Coronary artery (tissue), 2 donors: ENCODE data around the gene NUDT1.

Experiments
- DNase-seq: peaks from one replicate; pipeline ENCODE4 v3.0.0-alpha.2; 2017; ENCODE audit warnings: low spot score
- H3K27ac ChIP-seq, 2 donors: fragments of 200-600 bp; sonication (generic); one replicate each; pipeline ENCODE4 v1.5.1; 2016 to 2019
- H3K4me3 ChIP-seq: fragments of 200-600 bp; sonication (generic); 2 replicates; pipeline ENCODE4 v1.5.1; 2016; ENCODE audit warnings: mild to moderate bottlenecking, moderate library complexity
- CTCF ChIP-seq: fragments of 200-600 bp; sonication (generic); IDR thresholded peaks from one replicate; pipeline ENCODE4 v1.5.1; 2019; ENCODE audit warnings: antibody characterized with exemption

NUDT1 gene

DNA sequence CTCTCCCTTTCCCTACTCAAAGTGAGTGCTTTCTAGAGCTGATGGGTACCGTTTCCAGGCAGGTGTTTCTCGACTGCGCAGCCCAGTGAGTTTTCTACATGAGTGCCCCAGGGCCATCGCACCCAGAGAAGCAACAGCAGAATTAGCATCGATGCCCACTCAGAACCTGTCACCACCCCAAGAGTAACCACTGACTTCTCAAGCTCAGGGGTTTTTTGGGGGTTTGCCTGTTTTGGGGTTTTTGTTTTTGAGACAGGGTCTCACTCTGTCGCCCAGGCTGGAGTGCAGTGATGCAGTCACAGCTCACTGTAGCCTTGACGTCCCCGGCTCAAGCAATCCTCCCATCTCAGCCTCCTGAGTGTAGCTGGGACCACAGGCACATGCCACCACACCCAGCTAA lies 46.5 kb downstream of the NUDT1 start:
- DNase-seq, result no peak
- Histone ChIP-seq H3K4me3 (no peak overlapping the region), H3K27ac (no peak overlapping the region)
- TF ChIP-seq CTCF, result no peak

DNA sequence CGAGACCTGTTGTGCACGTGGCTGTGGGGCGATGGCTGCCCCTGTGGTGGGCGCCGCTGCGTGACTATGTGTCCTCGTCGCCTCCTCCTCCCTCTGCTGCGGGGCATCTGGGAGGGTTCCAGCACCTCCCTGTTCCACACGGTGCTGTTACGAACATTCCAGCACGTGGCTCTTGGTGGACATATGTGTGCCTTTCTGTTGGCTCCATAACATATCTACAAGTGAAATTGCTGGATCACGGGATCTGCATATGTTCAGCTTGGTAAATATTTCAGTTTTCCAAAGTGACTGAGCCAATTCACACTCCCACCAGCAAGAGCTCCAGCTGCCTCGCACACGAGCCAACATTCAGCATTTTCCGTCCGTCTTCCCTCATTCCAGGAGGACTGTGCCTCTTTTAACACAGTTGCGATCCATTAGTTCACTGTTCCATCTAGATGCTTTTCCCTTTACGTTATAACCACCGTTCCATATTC lies 47.1 kb downstream of the NUDT1 start:
- Histone ChIP-seq H3K27ac (no peak overlapping the region), H3K4me3 (no peak overlapping the region)
- no peak for DNase-seq
- TF ChIP-seq CTCF, result no peak

DNA sequence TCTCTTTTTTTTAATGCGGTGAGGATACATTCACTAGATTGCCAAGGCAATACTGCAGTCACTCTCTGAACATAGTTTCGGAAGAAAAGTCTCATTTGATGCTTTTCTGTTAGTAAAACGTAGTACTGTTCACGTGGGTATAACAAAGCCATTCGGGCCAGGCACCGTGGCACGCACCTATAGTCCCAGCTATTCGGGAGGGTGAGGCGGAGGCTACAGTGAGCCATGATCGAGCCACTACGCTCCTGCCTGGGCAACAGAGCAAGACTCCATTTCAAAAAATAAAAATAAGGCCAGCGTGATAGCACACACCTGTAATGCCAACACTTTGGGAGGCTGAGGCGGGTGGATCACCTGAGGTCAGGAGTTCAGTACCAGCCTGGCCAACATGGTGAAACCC lies 47.6 kb downstream of the NUDT1 start:
- no peak for TF ChIP-seq CTCF
- no peak for DNase-seq
- Histone ChIP-seq H3K4me3 (no peak overlapping the region), H3K27ac (no peak overlapping the region)

- Histone ChIP-seq H3K27ac (no peak overlapping the region), H3K4me3 (no peak overlapping the region)
- DNase-seq, result no peak
- TF ChIP-seq CTCF, result no peak
Measured at GRCh38 chr7:2290877-2291276, 48.9 kb downstream of the NUDT1 start.

DNA sequence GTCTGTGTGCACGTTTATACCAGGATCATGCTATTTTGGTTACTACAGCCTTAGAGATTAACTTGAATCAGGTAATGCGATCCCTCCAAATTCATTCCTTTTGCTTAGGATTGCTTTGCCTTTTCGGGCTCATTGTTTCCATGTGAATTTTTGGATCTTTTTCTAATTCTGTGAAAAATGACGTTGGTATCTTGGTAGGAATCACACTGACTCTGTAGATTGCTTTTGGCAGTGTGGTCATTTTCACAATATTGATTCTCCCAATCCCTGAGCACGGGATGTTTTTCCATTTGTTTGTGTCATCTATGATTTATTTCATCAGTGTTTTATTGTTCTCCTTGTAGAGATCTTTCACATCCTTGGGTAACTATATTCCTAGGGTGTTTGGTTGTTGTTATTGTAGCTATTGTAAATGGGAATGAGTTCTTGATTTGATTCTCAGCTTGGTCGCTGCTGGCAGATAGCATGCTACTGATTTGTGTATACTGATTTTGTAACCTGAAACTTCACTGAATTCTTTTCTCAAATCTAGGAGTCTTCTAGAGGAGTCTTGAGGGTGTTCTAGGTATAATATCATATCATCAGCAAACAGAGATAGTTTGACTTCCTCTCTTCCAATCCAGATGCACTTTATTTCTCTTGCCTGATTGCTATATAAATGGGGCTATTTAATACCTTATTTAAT lies 54.1 kb downstream of the NUDT1 start:
- DNase-seq, result no peak
- Histone ChIP-seq H3K27ac (no peak overlapping the region), H3K4me3 (no peak overlapping the region)
- TF ChIP-seq CTCF, result no peak

DNA sequence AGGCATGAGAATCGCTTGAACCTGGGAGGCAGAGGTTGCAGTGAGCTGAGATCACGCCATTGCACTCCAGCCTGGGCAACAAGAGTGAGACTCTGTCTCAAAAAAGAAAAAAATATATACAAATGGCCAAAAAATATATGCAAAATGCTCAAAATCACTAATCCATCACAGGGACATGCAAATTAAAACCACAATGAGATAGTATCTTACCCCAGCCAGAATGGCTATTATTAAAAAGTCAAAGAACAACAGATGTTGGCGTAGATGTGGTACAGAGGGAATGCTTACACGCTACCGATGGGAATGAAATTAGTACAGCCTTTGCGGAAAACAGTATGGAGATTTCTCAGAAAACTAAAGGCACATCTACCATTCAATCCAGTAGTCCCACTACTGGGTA lies 54.8 kb downstream of the NUDT1 start:
- Histone ChIP-seq H3K27ac (no peak overlapping the region), H3K4me3 (no peak overlapping the region)
- no peak for DNase-seq
- no peak for TF ChIP-seq CTCF

- no peak for TF ChIP-seq CTCF
- Histone ChIP-seq H3K4me3 (no peak overlapping the region), H3K27ac (peak overlapping the region; percentile 32 to 43)
- no peak for DNase-seq
Measured at GRCh38 chr7:2299131-2299829, 57.3 kb downstream of the NUDT1 start.
